ENCODE data around the gene PCSK9.

DNA sequence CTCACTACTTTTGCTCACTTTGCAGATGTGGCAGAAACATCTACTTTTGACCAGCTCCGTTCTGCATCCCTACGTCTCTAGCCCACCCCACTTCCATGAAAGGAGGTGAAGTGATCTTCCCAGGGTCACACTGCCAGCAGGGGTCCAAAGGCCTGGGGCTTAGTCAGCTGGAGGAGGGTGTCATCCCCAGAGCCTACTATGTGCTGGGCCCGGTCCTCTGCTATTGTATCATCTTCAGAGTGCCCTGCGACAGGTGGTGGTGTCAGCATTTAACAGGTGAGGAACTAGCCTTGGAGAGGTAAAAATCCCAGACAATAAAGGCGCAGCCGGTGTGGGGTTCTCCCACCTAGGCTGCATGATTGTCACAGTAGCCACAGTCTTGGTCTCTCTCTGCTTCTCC, 46.2 kb upstream of the PCSK9 start:
- TF ChIP-seq, protein P1, sequence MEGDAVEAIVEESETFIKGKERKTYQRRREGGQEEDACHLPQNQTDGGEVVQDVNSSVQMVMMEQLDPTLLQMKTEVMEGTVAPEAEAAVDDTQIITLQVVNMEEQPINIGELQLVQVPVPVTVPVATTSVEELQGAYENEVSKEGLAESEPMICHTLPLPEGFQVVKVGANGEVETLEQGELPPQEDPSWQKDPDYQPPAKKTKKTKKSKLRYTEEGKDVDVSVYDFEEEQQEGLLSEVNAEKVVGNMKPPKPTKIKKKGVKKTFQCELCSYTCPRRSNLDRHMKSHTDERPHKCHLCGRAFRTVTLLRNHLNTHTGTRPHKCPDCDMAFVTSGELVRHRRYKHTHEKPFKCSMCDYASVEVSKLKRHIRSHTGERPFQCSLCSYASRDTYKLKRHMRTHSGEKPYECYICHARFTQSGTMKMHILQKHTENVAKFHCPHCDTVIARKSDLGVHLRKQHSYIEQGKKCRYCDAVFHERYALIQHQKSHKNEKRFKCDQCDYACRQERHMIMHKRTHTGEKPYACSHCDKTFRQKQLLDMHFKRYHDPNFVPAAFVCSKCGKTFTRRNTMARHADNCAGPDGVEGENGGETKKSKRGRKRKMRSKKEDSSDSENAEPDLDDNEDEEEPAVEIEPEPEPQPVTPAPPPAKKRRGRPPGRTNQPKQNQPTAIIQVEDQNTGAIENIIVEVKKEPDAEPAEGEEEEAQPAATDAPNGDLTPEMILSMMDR (IDR thresholded peaks at IDR 0.05; ENCODE audit: poor library complexity), result no peak
- TF ChIP-seq EZH2phosphoT487 (IDR thresholded peaks at IDR 0.05; ENCODE audit: low read depth, severe bottlenecking, unreplicated experiment) (no peak), EZH2 (IDR thresholded peaks at IDR 0.05; ENCODE audit: borderline replicate concordance) (no peak)
